ENCODE measurements around the gene FOXP1. TPM values are rescaled to one million over a fixed set of nuclear protein-coding genes. Genes with fewer than 3 reads are reported as not detected.

The FOXP1 gene
- total and polyA plus RNA-seq, 2 donors (not counting 1 experiment from before 2014, with no cell fraction given) = 70.3 to 101 TPM

DNA sequence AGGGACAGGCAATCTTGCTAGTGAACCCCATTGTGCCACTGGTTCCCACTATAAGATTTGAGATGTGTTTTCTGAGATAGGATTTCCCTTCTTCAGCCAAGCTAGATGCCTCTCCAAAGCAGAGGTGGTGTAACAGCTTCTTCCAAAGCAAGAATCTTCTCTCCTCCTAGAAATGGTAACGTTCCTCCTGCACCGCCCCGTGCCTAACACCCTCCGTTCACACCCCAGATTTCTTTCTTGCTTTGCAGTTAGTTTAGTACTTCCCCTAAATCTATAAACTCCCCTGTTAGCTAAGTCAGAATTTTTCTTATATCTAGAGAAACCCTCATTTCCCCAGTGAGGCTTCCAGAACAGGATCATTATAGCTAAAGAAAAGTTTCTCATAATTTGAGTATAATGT, 653.5 kb downstream of the FOXP1 start:
- no peaks in the 10 kb centered on the region for H3K36me3 ChIP-seq (ENCODE audit: control insufficient read depth, insufficient read depth, low read length)
- no peak overlapping the region for H3K27ac ChIP-seq (ENCODE audit: insufficient read depth, low read length)
- no peak overlapping the region for H3K4me3 ChIP-seq (replicated peaks in 1 of 4; ENCODE audit: control extremely low read depth in 1 of 4, insufficient read depth in 1 of 4, low read depth in 3 of 4, low read length in 4 of 4)
- H3K4me1 ChIP-seq (ENCODE audit: control insufficient read depth, extremely low read depth, insufficient read depth, low read length) = no peaks in the 10 kb centered on the region
- TF ChIP-seq, protein P1, sequence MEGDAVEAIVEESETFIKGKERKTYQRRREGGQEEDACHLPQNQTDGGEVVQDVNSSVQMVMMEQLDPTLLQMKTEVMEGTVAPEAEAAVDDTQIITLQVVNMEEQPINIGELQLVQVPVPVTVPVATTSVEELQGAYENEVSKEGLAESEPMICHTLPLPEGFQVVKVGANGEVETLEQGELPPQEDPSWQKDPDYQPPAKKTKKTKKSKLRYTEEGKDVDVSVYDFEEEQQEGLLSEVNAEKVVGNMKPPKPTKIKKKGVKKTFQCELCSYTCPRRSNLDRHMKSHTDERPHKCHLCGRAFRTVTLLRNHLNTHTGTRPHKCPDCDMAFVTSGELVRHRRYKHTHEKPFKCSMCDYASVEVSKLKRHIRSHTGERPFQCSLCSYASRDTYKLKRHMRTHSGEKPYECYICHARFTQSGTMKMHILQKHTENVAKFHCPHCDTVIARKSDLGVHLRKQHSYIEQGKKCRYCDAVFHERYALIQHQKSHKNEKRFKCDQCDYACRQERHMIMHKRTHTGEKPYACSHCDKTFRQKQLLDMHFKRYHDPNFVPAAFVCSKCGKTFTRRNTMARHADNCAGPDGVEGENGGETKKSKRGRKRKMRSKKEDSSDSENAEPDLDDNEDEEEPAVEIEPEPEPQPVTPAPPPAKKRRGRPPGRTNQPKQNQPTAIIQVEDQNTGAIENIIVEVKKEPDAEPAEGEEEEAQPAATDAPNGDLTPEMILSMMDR (conservative IDR thresholded peaks at IDR 0.05 in 1 of 2, IDR thresholded peaks at IDR 0.05 in 1 of 2; ENCODE audit: low read depth in 1 of 2, low read length in 2 of 2) = no peak
- no peak for TF ChIP-seq EZH2 (IDR thresholded peaks at IDR 0.05; ENCODE audit: low read length, missing control alignments)
- no peaks in the 10 kb centered on the region for H3K27me3 ChIP-seq (ENCODE audit: control insufficient read depth, insufficient read depth, low read length)
- H3K79me2 ChIP-seq (ENCODE audit: control insufficient read depth, insufficient read depth, low read length) = no peaks in the 10 kb centered on the region
- H3K9ac ChIP-seq (ENCODE audit: insufficient read depth, low read length) = no peak overlapping the region
- no peak for DNase-seq (ENCODE audit: low read depth in 2 of 2)
- no peak overlapping the region for H3K4me2 ChIP-seq (ENCODE audit: extremely low read depth, insufficient read depth, low read length)
- no peaks in the 10 kb centered on the region for H3K9me3 ChIP-seq (ENCODE audit: control insufficient read depth, insufficient read depth, low read depth, low read length)
- no peak overlapping the region for H2AFZ ChIP-seq (ENCODE audit: low read length)
- no peaks in the 10 kb centered on the region for H4K20me1 ChIP-seq (ENCODE audit: control insufficient read depth, extremely low read depth, insufficient read depth, low read length)

DNA sequence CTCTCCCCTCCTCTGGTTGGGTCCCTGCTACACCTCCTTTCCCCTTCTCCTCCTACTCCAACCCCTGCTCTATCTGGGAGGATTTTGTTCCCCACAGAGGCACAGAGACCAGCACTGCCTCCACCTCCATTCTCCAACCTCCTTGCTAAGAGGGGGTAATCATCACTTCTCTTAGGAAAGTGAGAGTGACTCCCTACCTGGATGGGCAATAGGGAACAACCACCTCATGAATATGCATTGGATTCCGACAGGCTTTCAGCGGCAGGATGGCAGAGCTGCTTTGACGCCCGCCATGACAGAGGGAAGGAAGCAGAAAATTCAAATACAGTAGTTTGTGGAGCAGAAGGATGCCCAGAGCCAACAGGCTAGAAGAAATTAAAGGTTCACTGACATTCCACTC, 656.3 kb downstream of the FOXP1 start:
- no peak overlapping the region for H3K27ac ChIP-seq (ENCODE audit: insufficient read depth, low read length)

GRCh38 chr3:70926835-70927234, 656.7 kb downstream of the FOXP1 start:
- Histone ChIP-seq H3K4me3 (replicated peaks in 1 of 4; ENCODE audit: control extremely low read depth in 1 of 4, insufficient read depth in 1 of 4, low read depth in 3 of 4, low read length in 4 of 4) (no peak overlapping the region), H3K4me1 (ENCODE audit: control insufficient read depth, extremely low read depth, insufficient read depth, low read length) (no peaks in the 10 kb centered on the region), H3K9ac (ENCODE audit: insufficient read depth, low read length) (no peak overlapping the region), H3K4me2 (ENCODE audit: extremely low read depth, insufficient read depth, low read length) (no peak overlapping the region), H3K27ac (ENCODE audit: insufficient read depth, low read length) (no peak overlapping the region), H3K36me3 (ENCODE audit: control insufficient read depth, insufficient read depth, low read length) (no peaks in the 10 kb centered on the region), H4K20me1 (ENCODE audit: control insufficient read depth, extremely low read depth, insufficient read depth, low read length) (no peaks in the 10 kb centered on the region), H3K79me2 (ENCODE audit: control insufficient read depth, insufficient read depth, low read length) (no peaks in the 10 kb centered on the region), H3K9me3 (ENCODE audit: control insufficient read depth, insufficient read depth, low read depth, low read length) (no peaks in the 10 kb centered on the region), H3K27me3 (ENCODE audit: control insufficient read depth, insufficient read depth, low read length) (no peaks in the 10 kb centered on the region), H2AFZ (ENCODE audit: low read length) (no peak overlapping the region)
- no peak for TF ChIP-seq EZH2 (IDR thresholded peaks at IDR 0.05; ENCODE audit: low read length, missing control alignments)
- TF ChIP-seq, protein P1 (conservative IDR thresholded peaks at IDR 0.05 in 1 of 2, IDR thresholded peaks at IDR 0.05 in 1 of 2; ENCODE audit: low read depth in 1 of 2, low read length in 2 of 2) = no peak
- no peak for DNase-seq (ENCODE audit: low read depth in 2 of 2)

More for the DNA sequence above, 656.3 kb downstream of the FOXP1 start:
- no peaks in the 10 kb centered on the region for H3K4me1 ChIP-seq (ENCODE audit: control insufficient read depth, extremely low read depth, insufficient read depth, low read length)
- no peak overlapping the region for H3K4me3 ChIP-seq (replicated peaks in 1 of 4; ENCODE audit: control extremely low read depth in 1 of 4, insufficient read depth in 1 of 4, low read depth in 3 of 4, low read length in 4 of 4)
- no peaks in the 10 kb centered on the region for H3K79me2 ChIP-seq (ENCODE audit: control insufficient read depth, insufficient read depth, low read length)
- H4K20me1 ChIP-seq (ENCODE audit: control insufficient read depth, extremely low read depth, insufficient read depth, low read length) = no peaks in the 10 kb centered on the region
- H3K9ac ChIP-seq (ENCODE audit: insufficient read depth, low read length) = no peak overlapping the region
- TF ChIP-seq, protein P1 (conservative IDR thresholded peaks at IDR 0.05 in 1 of 2, IDR thresholded peaks at IDR 0.05 in 1 of 2; ENCODE audit: low read depth in 1 of 2, low read length in 2 of 2) = no peak
- TF ChIP-seq EZH2 (IDR thresholded peaks at IDR 0.05; ENCODE audit: low read length, missing control alignments) = no peak
- H3K27me3 ChIP-seq (ENCODE audit: control insufficient read depth, insufficient read depth, low read length) = no peaks in the 10 kb centered on the region
- no peak overlapping the region for H2AFZ ChIP-seq (ENCODE audit: low read length)
- no peak for DNase-seq (ENCODE audit: low read depth in 2 of 2)
- H3K36me3 ChIP-seq (ENCODE audit: control insufficient read depth, insufficient read depth, low read length) = no peaks in the 10 kb centered on the region
- H3K4me2 ChIP-seq (ENCODE audit: extremely low read depth, insufficient read depth, low read length) = no peak overlapping the region
- H3K9me3 ChIP-seq (ENCODE audit: control insufficient read depth, insufficient read depth, low read depth, low read length) = no peaks in the 10 kb centered on the region

All from fibroblast of lung (primary cell).